HG03095 (cell line): ENCODE data around the gene DNAJC24.

Experiments
- ATAC-seq: cut with Tn5 transposase; IDR thresholded peaks from one replicate; pipeline ENCODE4 v1.9.1; 2021; ENCODE audit warnings: moderate library complexity; ENCODE audit not compliant: unreplicated experiment

The DNAJC24 gene

GRCh38 chr11:31480930-31481329 is 111.3 kb downstream of the DNAJC24 start:
- ATAC-seq: no peak
